ENCODE results near the gene VPS35L.

The VPS35L gene

GRCh38 chr16:19709381-19710136 is 154.1 kb downstream of the VPS35L start:
- TF ChIP-seq GATA2 (IDR thresholded peaks at IDR 0.05; ENCODE audit: low read depth, low read length), result no peak
- no peak for TF ChIP-seq GATA3 (IDR thresholded peaks at IDR 0.05; ENCODE audit: low read depth, low read length)

- TF ChIP-seq GATA3 (IDR thresholded peaks at IDR 0.05; ENCODE audit: low read depth, low read length) (no peak), GATA2 (IDR thresholded peaks at IDR 0.05; ENCODE audit: low read depth, low read length) (no peak)
These were observed 154.8 kb downstream of the VPS35L start for GRCh38 chr16:19710191-19710908.

- TF ChIP-seq GATA3 (IDR thresholded peaks at IDR 0.05; ENCODE audit: low read depth, low read length), result no peak
- no peak for TF ChIP-seq GATA2 (IDR thresholded peaks at IDR 0.05; ENCODE audit: low read depth, low read length)
These were observed 155.6 kb downstream of the VPS35L start for GRCh38 chr16:19710991-19711545.

GRCh38 chr16:19711643-19712042 is 156.1 kb downstream of the VPS35L start:
- no peak for TF ChIP-seq GATA3 (IDR thresholded peaks at IDR 0.05; ENCODE audit: low read depth, low read length)
- no peak for TF ChIP-seq GATA2 (IDR thresholded peaks at IDR 0.05; ENCODE audit: low read depth, low read length)

- TF ChIP-seq GATA3 (IDR thresholded peaks at IDR 0.05; ENCODE audit: low read depth, low read length) (no peak), GATA2 (IDR thresholded peaks at IDR 0.05; ENCODE audit: low read depth, low read length) (no peak)
These were observed 157.0 kb downstream of the VPS35L start for GRCh38 chr16:19712418-19713058.

GRCh38 chr16:19713697-19714096 is 158.2 kb downstream of the VPS35L start:
- TF ChIP-seq GATA3 (IDR thresholded peaks at IDR 0.05; ENCODE audit: low read depth, low read length) (no peak), GATA2 (IDR thresholded peaks at IDR 0.05; ENCODE audit: low read depth, low read length) (no peak)

GRCh38 chr16:19715566-19715965 is 160.1 kb downstream of the VPS35L start:
- TF ChIP-seq GATA3 (IDR thresholded peaks at IDR 0.05; ENCODE audit: low read depth, low read length) (no peak), GATA2 (IDR thresholded peaks at IDR 0.05; ENCODE audit: low read depth, low read length) (no peak)

- TF ChIP-seq GATA2 (IDR thresholded peaks at IDR 0.05; ENCODE audit: low read depth, low read length), result no peak
- no peak for TF ChIP-seq GATA3 (IDR thresholded peaks at IDR 0.05; ENCODE audit: low read depth, low read length)
These were observed 160.7 kb downstream of the VPS35L start for GRCh38 chr16:19716183-19716582.

GRCh38 chr16:19717314-19717713 is 161.8 kb downstream of the VPS35L start:
- TF ChIP-seq GATA2 (IDR thresholded peaks at IDR 0.05; ENCODE audit: low read depth, low read length), result no peak
- no peak for TF ChIP-seq GATA3 (IDR thresholded peaks at IDR 0.05; ENCODE audit: low read depth, low read length)

- no peak for TF ChIP-seq GATA3 (IDR thresholded peaks at IDR 0.05; ENCODE audit: low read depth, low read length)
- no peak for TF ChIP-seq GATA2 (IDR thresholded peaks at IDR 0.05; ENCODE audit: low read depth, low read length)
These were observed 162.5 kb downstream of the VPS35L start, which contains the start of the genes IQCK and KNOP1 for GRCh38 chr16:19717741-19718623. TSS of gene IQCK (plus strand) at chr16:19718271. CDS start at chr16:19718307, 36 bp downstream. TSS of gene KNOP1 (minus strand) at chr16:19718227. CDS start at chr16:19715035, 3,192 bp downstream.

- TF ChIP-seq GATA3 (IDR thresholded peaks at IDR 0.05; ENCODE audit: low read depth, low read length), result no peak
- no peak for TF ChIP-seq GATA2 (IDR thresholded peaks at IDR 0.05; ENCODE audit: low read depth, low read length)
These were observed 163.1 kb downstream of the VPS35L start for GRCh38 chr16:19718624-19718965.

- TF ChIP-seq GATA3 (IDR thresholded peaks at IDR 0.05; ENCODE audit: low read depth, low read length) (no peak), GATA2 (IDR thresholded peaks at IDR 0.05; ENCODE audit: low read depth, low read length) (no peak)
These were observed 166.9 kb downstream of the VPS35L start for GRCh38 chr16:19722269-19722952.

- no peak for TF ChIP-seq GATA3 (IDR thresholded peaks at IDR 0.05; ENCODE audit: low read depth, low read length)
- no peak for TF ChIP-seq GATA2 (IDR thresholded peaks at IDR 0.05; ENCODE audit: low read depth, low read length)
These were observed 167.5 kb downstream of the VPS35L start for GRCh38 chr16:19722981-19723380.

Data from SH-SY5Y (cell line).